ENCODE results near the gene NOS1AP.

DNA sequence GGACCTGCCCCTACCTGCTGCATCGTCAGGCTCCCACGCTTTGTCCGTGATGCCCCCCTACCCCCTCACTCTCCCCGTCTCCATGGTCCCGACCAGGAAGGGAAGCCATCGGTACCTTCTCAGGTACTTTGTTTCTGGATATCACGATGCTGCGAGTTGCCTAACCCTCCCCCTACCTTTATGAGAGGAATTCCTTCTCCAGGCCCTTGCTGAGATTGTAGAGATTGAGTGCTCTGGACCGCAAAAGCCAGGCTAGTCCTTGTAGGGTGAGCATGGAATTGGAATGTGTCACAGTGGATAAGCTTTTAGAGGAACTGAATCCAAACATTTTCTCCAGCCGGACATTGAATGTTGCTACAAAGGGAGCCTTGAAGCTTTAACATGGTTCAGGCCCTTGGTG, 298.3 kb downstream of the NOS1AP start:
- TF ChIP-seq, protein P1, sequence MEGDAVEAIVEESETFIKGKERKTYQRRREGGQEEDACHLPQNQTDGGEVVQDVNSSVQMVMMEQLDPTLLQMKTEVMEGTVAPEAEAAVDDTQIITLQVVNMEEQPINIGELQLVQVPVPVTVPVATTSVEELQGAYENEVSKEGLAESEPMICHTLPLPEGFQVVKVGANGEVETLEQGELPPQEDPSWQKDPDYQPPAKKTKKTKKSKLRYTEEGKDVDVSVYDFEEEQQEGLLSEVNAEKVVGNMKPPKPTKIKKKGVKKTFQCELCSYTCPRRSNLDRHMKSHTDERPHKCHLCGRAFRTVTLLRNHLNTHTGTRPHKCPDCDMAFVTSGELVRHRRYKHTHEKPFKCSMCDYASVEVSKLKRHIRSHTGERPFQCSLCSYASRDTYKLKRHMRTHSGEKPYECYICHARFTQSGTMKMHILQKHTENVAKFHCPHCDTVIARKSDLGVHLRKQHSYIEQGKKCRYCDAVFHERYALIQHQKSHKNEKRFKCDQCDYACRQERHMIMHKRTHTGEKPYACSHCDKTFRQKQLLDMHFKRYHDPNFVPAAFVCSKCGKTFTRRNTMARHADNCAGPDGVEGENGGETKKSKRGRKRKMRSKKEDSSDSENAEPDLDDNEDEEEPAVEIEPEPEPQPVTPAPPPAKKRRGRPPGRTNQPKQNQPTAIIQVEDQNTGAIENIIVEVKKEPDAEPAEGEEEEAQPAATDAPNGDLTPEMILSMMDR (IDR thresholded peaks at IDR 0.05): no peak
- TF ChIP-seq POLR2A (IDR thresholded peaks at IDR 0.05): no peak
